IMR-90 (cell line): ENCODE results near the gene NGEF. TPM values are rescaled to one million over a fixed set of nuclear protein-coding genes. Genes with fewer than 3 reads are reported as not detected.

ENCODE experiments used
- ATAC-seq: fragments of 200-7000 bp; cut with Tn5 transposase; 2 replicates; pipeline ENCODE4 v1.9.1; 2020; ENCODE audit warnings: low read depth, mild to moderate bottlenecking, moderate library complexity
- BruUV-seq: library from RNA; stranded (reverse); fragments of 400-500 nt; replicated peaks from 2 replicates; lab custom pipeline; 2021; lab: Mats Ljungman, UMichigan
- CTCF ChIA-PET: fragments of 300-600 bp; formaldehyde crosslinking; extraction: SDS; loops from one replicate; lab custom pipeline; 2021; ENCODE audit warnings: antibody characterized with exemption; lab: Yijun Ruan, JAX
- POLR2A ChIA-PET: fragments of 300-600 bp; sonication (Branson Sonifier 250); formaldehyde crosslinking; loops from one replicate; lab custom pipeline; 2022; ENCODE audit warnings: antibody characterized with exemption; ENCODE audit not compliant: unreplicated experiment; lab: Charles Lee
- DNase-seq: peaks from one replicate; pipeline ENCODE4 v3.0.0; 2013
- H2AFZ ChIP-seq: replicated peaks from 2 replicates; pipeline ENCODE3; 2013; ENCODE audit warnings: low read length, mild to moderate bottlenecking; ENCODE audit not compliant: poor library complexity
- H2AK5ac ChIP-seq: 2 replicates; pipeline ENCODE4 v1.6.1; 2013; ENCODE audit warnings: low read depth, low read length, inconsistent platforms
- H2AK9ac ChIP-seq: replicated peaks from 2 replicates; pipeline ENCODE3; 2013; ENCODE audit warnings: mild to moderate bottlenecking, low read depth, low read length, moderate library complexity; ENCODE audit not compliant: poor library complexity
- H2BK120ac ChIP-seq: 2 replicates; pipeline ENCODE4 v1.6.1; 2013; ENCODE audit warnings: low read depth, low read length, inconsistent platforms
- H2BK15ac ChIP-seq: 3 replicates; pipeline ENCODE4 v1.6.1; 2013; ENCODE audit warnings: low read depth, low read length, inconsistent platforms
- H2BK20ac ChIP-seq: 2 replicates; pipeline ENCODE4 v1.6.1; 2013; ENCODE audit warnings: low read depth, mild to moderate bottlenecking, inconsistent platforms, low read length, moderate library complexity
- H2BK5ac ChIP-seq: 2 replicates; pipeline ENCODE4 v1.6.1; 2013; ENCODE audit warnings: mild to moderate bottlenecking, low read depth, low read length, inconsistent platforms; ENCODE audit not compliant: poor library complexity, severe bottlenecking
- H3K14ac ChIP-seq: replicated peaks from 2 replicates; pipeline ENCODE4 v1.6.1; 2013; ENCODE audit warnings: low read depth, low read length, inconsistent platforms
- H3K18ac ChIP-seq: 2 replicates; pipeline ENCODE4 v1.6.1; 2013; ENCODE audit warnings: low read depth, low read length, control low read depth
- H3K23ac ChIP-seq: 2 replicates; pipeline ENCODE4 v1.6.1; 2013; ENCODE audit warnings: low read depth, low read length, inconsistent platforms
- H3K27ac ChIP-seq: 2 replicates; pipeline ENCODE4 v1.5.1; 2013; ENCODE audit warnings: mild to moderate bottlenecking, control low read depth, low read length; ENCODE audit not compliant: insufficient read depth
- H3K27me3 ChIP-seq: 2 replicates; pipeline ENCODE4 v1.6.1; 2013; ENCODE audit warnings: low read length; ENCODE audit not compliant: control insufficient read depth, insufficient read depth
- H3K36me3 ChIP-seq: 2 replicates; pipeline ENCODE4 v1.6.1; 2013; ENCODE audit warnings: low read length, mixed read lengths; ENCODE audit not compliant: control insufficient read depth, insufficient read depth
- H3K4ac ChIP-seq: 2 replicates; pipeline ENCODE4 v1.6.1; 2013; ENCODE audit warnings: low read depth, low read length, inconsistent platforms
- H3K4me1 ChIP-seq: 2 replicates; pipeline ENCODE4 v1.6.1; 2013; ENCODE audit warnings: low read length, mixed read lengths; ENCODE audit not compliant: control insufficient read depth, insufficient read depth
- H3K4me2 ChIP-seq: 2 replicates; pipeline ENCODE4 v1.6.1; 2013; ENCODE audit warnings: low read depth, mild to moderate bottlenecking, control low read depth, low read length, moderate library complexity
- H3K4me3 ChIP-seq: 2 replicates; pipeline ENCODE4 v1.5.1; 2013; ENCODE audit warnings: low read depth, mild to moderate bottlenecking, control low read depth, low read length, moderate library complexity; ENCODE audit not compliant: insufficient read depth
- H3K56ac ChIP-seq: 2 replicates; pipeline ENCODE4 v1.6.1; 2013; ENCODE audit warnings: low read length, inconsistent platforms; ENCODE audit not compliant: insufficient read depth; ENCODE audit errors: extremely low read depth
- H3K79me1 ChIP-seq, 2 experiments: 2 replicates each; pipeline ENCODE4 v1.6.1; 2013; ENCODE audit warnings: low read length in 2 of 2, inconsistent platforms in 1 of 2, low read depth in 1 of 2
- H3K9ac ChIP-seq: 2 replicates; pipeline ENCODE4 v1.6.1; 2013; ENCODE audit warnings: low read depth, low read length, control low read depth
- H3K9me1 ChIP-seq: 2 replicates; pipeline ENCODE4 v1.6.1; 2013; ENCODE audit warnings: low read length, inconsistent platforms; ENCODE audit not compliant: insufficient read depth
- H3K9me3 ChIP-seq: 2 replicates; pipeline ENCODE4 v1.6.1; 2013; ENCODE audit warnings: low read length; ENCODE audit not compliant: control insufficient read depth, insufficient read depth
- H4K20me1 ChIP-seq: 2 replicates; pipeline ENCODE4 v1.6.1; 2013; ENCODE audit warnings: low read length, inconsistent platforms; ENCODE audit not compliant: insufficient read depth
- H4K5ac ChIP-seq: 2 replicates; pipeline ENCODE4 v1.6.1; 2013; ENCODE audit warnings: mild to moderate bottlenecking, low read depth, low read length, control low read depth
- H4K8ac ChIP-seq, 2 experiments: 2 replicates each; pipeline ENCODE4 v1.6.1; 2013; ENCODE audit warnings: low read depth in 2 of 2, low read length in 2 of 2, control low read depth in 1 of 2, inconsistent platforms in 1 of 2
- H4K91ac ChIP-seq: 2 replicates; pipeline ENCODE4 v1.6.1; 2013; ENCODE audit warnings: low read depth, low read length, inconsistent platforms; ENCODE audit not compliant: insufficient read depth
- BHLHE40 ChIP-seq: fragments of 150-350 bp; IDR thresholded peaks from 2 replicates; pipeline ENCODE4 v1.6.1; 2016; ENCODE audit warnings: mild to moderate bottlenecking, low read depth, low read length
- CEBPB ChIP-seq: IDR thresholded peaks from 2 replicates; pipeline ENCODE4 v1.6.1; 2012; ENCODE audit warnings: low read depth, low read length, improper control_type of control experiment
- CHD1 ChIP-seq: IDR thresholded peaks from 2 replicates; pipeline ENCODE4 v1.6.1; 2012; ENCODE audit warnings: low read depth, low read length, improper control_type of control experiment
- NFE2L2 ChIP-seq: fragments of 150-350 bp; IDR thresholded peaks from 2 replicates; pipeline ENCODE4 v1.6.1; 2016; ENCODE audit warnings: low read depth, mild to moderate bottlenecking, low read length
- POLR2A ChIP-seq: IDR thresholded peaks from 2 replicates; pipeline ENCODE4 v1.6.1; 2012; ENCODE audit warnings: mild to moderate bottlenecking, low read depth, low read length
- RAD21 ChIP-seq: IDR thresholded peaks from 2 replicates; pipeline ENCODE4 v1.6.1; 2012; ENCODE audit warnings: low read length, improper control_type of control experiment
- SMC3 ChIP-seq: fragments of 150-350 bp; IDR thresholded peaks from 2 replicates; pipeline ENCODE4 v1.6.1; 2016; ENCODE audit warnings: low read depth, mild to moderate bottlenecking, antibody characterized with exemption, low read length, moderate library complexity
- WGBS, 2 experiments: methylation state at CpG; one replicate each; pipeline versions ENCODE4 v1.1.5 to v1.1.7; 2013; ENCODE audit warnings: missing lambda C conversion rate in 2 of 2; ENCODE audit not compliant: insufficient read length in 1 of 2; ENCODE audit errors: extremely low coverage in 2 of 2; 5-methylcytosine and 5-hydroxymethylcytosine counted together
- dilution Hi-C: fragments of 300-500 bp; cut with HindIII; formaldehyde crosslinking; loops from one replicate; pipeline ENCODE4 v1.14.3; 2018; ENCODE audit warnings: low sequenced_read_pairs; ENCODE audit not compliant: unreplicated experiment
- in situ Hi-C: fragments of 300-500 bp; cut with MboI; formaldehyde crosslinking; loops from 3 replicates; pipeline ENCODE4 v1.14.3; 2019; ENCODE audit warnings: low sequenced_read_pairs, inconsistent platforms, mixed read lengths
- intact Hi-C: fragments of 100-400 bp; cut with micrococcal nuclease; formaldehyde crosslinking; loops from 2 replicates; pipeline ENCODE4 v1.10.0; 2022
- polyA plus RNA-seq, 3 experiments: library from polyadenylated mRNA; depleted of rRNA; stranded (reverse); fragments of >200 nt; gene quantifications; 2 replicates each; pipeline ENCODE4 v1.2.3, GENCODE V29; 2012; ENCODE audit warnings: low replicate concordance in 1 of 3
- total RNA-seq: library from RNA; depleted of rRNA; stranded (reverse); fragments of >200 nt; gene quantifications from 2 replicates; pipeline ENCODE4 v1.2.3, GENCODE V29; 2012
- TF ChIP-seq, protein P1 (sequence below): fragments of 150-350 bp; IDR thresholded peaks from 2 replicates; pipeline ENCODE4 v1.6.1; 2017; ENCODE audit warnings: mild to moderate bottlenecking, antibody characterized with exemption, low read length, low read depth
- TF ChIP-seq, protein P2 (sequence below): fragments of 150-350 bp; IDR thresholded peaks from 2 replicates; pipeline ENCODE4 v1.6.1; 2016; ENCODE audit warnings: low read depth, mild to moderate bottlenecking, low read length, moderate library complexity, borderline replicate concordance
- TF ChIP-seq, protein P3 (sequence below): conservative IDR thresholded peaks from 2 replicates; pipeline ENCODE4 v1.5.1; 2012; ENCODE audit warnings: mild to moderate bottlenecking, low read depth, low read length, improper control_type of control experiment

The NGEF gene
- total and polyA plus RNA-seq, 2 of the 4 experiments (the other 2 are of a cell fraction): 1.1 to 1.7 TPM

DNA sequence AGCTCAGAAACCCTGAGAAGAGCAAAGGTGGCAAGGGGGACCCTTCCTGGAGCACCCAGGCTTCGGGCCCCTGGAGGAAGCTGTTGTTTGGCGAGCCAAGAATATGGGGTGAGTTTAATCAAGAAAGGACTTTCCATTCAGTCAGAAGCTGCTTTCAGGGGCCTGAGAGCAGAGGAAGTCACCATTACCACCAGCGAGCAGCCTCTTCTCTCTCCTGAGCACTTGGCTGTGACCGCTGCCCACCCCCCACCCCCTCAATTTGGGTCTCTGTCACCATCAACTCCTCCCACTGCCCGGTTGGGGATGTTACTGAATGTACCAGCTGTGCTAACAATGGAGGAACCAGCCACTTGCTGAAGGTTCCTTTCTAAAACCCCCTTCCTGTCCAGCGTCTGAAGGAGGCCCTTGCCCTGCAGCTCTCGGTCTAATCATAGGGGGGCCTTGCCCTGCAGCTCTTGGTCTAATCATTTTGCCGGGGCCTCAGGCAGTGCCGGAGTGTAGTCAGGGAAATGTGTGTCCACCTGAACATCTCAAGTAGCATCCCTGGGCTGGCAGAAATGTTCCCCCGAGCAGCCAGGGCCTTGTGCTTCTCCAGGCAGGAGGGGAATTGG lies 48.0 kb upstream of the NGEF start:
- Histone ChIP-seq H3K9ac (no peak overlapping the region), H4K91ac (no peak overlapping the region), H2BK15ac (no peak overlapping the region), H3K18ac (no peak overlapping the region), H2BK5ac (no peak overlapping the region), H3K14ac (no peak overlapping the region), H2AK5ac (no peak overlapping the region), H4K20me1 (no peaks in the 10 kb centered on the region), H3K4me1 (peaks cover 4% of the 10 kb centered on the region; the same call in 1 of the 2 replicates), H2BK120ac (no peak overlapping the region), H3K23ac (no peak overlapping the region), H3K27ac (no peak overlapping the region), H3K4me3 (no peak overlapping the region), H3K36me3 (no peaks in the 10 kb centered on the region), H3K4ac (no peak overlapping the region), H3K79me1 (no peaks in the 10 kb centered on the region), H2AK9ac (no peak overlapping the region), H4K8ac (no peak overlapping the region), H3K27me3 (no peaks in the 10 kb centered on the region; the same call in 1 of the 2 replicates), H3K9me1 (no peaks in the 10 kb centered on the region), H3K9me3 (no peaks in the 10 kb centered on the region), H4K5ac (no peak overlapping the region), H3K56ac (no peak overlapping the region), H3K4me2 (no peak overlapping the region), H2AFZ (no peak overlapping the region), H2BK20ac (no peak overlapping the region)
- in situ Hi-C loops: no loop called here
- intact Hi-C loops: no loop called here
- BruUV-seq: no TSS peak
- ATAC-seq (no peak), DNase-seq (no peak)
- dilution Hi-C loops: no loop called here
- 85% methylated on average over 3 of the region's 10 CpGs; no CpG with 5 or more reads in 1 of the 2 experiments for WGBS, 2 experiments
- TF ChIP-seq CEBPB (no peak), POLR2A (no peak), NFE2L2 (no peak), RAD21 (no peak), BHLHE40 (no peak), SMC3 (no peak), CHD1 (no peak)
- TF ChIP-seq, protein P1, sequence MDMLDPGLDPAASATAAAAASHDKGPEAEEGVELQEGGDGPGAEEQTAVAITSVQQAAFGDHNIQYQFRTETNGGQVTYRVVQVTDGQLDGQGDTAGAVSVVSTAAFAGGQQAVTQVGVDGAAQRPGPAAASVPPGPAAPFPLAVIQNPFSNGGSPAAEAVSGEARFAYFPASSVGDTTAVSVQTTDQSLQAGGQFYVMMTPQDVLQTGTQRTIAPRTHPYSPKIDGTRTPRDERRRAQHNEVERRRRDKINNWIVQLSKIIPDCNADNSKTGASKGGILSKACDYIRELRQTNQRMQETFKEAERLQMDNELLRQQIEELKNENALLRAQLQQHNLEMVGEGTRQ: no peak
- TF ChIP-seq, protein P2, sequence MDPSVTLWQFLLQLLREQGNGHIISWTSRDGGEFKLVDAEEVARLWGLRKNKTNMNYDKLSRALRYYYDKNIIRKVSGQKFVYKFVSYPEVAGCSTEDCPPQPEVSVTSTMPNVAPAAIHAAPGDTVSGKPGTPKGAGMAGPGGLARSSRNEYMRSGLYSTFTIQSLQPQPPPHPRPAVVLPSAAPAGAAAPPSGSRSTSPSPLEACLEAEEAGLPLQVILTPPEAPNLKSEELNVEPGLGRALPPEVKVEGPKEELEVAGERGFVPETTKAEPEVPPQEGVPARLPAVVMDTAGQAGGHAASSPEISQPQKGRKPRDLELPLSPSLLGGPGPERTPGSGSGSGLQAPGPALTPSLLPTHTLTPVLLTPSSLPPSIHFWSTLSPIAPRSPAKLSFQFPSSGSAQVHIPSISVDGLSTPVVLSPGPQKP: no peak
- TF ChIP-seq, protein P3, sequence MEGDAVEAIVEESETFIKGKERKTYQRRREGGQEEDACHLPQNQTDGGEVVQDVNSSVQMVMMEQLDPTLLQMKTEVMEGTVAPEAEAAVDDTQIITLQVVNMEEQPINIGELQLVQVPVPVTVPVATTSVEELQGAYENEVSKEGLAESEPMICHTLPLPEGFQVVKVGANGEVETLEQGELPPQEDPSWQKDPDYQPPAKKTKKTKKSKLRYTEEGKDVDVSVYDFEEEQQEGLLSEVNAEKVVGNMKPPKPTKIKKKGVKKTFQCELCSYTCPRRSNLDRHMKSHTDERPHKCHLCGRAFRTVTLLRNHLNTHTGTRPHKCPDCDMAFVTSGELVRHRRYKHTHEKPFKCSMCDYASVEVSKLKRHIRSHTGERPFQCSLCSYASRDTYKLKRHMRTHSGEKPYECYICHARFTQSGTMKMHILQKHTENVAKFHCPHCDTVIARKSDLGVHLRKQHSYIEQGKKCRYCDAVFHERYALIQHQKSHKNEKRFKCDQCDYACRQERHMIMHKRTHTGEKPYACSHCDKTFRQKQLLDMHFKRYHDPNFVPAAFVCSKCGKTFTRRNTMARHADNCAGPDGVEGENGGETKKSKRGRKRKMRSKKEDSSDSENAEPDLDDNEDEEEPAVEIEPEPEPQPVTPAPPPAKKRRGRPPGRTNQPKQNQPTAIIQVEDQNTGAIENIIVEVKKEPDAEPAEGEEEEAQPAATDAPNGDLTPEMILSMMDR: no peak
- ChIA-PET POLR2A (no interaction called here), CTCF (interaction anchor here (0.7 to 1.3 kb wide), 2 partner anchors 12 to 15 kb away, joined by 3 read pairs; no protein-coding TSS in a partner anchor)
